Sigmoid colon (tissue), 7 donors: Measurements from ENCODE around the gene GALNT10. TPM values are rescaled to one million over a fixed set of nuclear protein-coding genes. Genes with fewer than 3 reads are reported as not detected.

ENCODE experiments used
- DNase-seq: peaks from one replicate; pipeline ENCODE4 v3.0.0-alpha.2; 2019
- H3K27ac ChIP-seq, 4 donors: fragments of 200-600 bp; sonication (generic); one replicate each; pipeline ENCODE4 v1.5.1; 2016 to 2019; ENCODE audit warnings: mild to moderate bottlenecking in 1 of 4
- H3K27me3 ChIP-seq, 3 donors: fragments of 200-600 bp; sonication (generic); one replicate each; pipeline ENCODE4 v1.5.1; 2019; ENCODE audit warnings: mild to moderate bottlenecking in 1 of 3
- H3K36me3 ChIP-seq, 4 donors: fragments of 200-600 bp; sonication (generic); one replicate each; pipeline ENCODE4 v1.5.1; 2016 to 2019
- H3K4me1 ChIP-seq, 4 donors: fragments of 200-600 bp; sonication (generic); one replicate each; pipeline ENCODE4 v1.5.1; 2017 to 2019
- H3K4me3 ChIP-seq, 4 donors: fragments of 200-600 bp; sonication (generic); one replicate each; pipeline ENCODE4 v1.5.1; 2017 to 2019; ENCODE audit warnings: mild to moderate bottlenecking in 2 of 4, moderate library complexity in 1 of 4
- H3K9me3 ChIP-seq, 4 donors: fragments of 200-600 bp in 3 of 4; sonication (generic) in 3 of 4; one replicate each; pipeline versions ENCODE4 v1.5.1 to v1.6.1; 2013 to 2019
- CTCF ChIP-seq, 4 experiments: fragments of 450-650 bp in 3 of 4; fragments of 200-600 bp in 1 of 4; IDR thresholded peaks; one replicate each; pipeline ENCODE4 v1.5.1; 2016 to 2019; ENCODE audit warnings: antibody characterized with exemption in 4 of 4, mild to moderate bottlenecking in 3 of 4, moderate library complexity in 2 of 4
- EP300 ChIP-seq, 4 donors: sonication (generic); formaldehyde crosslinking; IDR thresholded peaks; one replicate each; pipeline ENCODE4 v1.6.1; 2017; ENCODE audit warnings: antibody characterized with exemption in 4 of 4
- POLR2A ChIP-seq, 2 donors: fragments of 450-650 bp; IDR thresholded peaks; one replicate each; pipeline ENCODE4 v1.6.1; 2016; ENCODE audit warnings: antibody characterized with exemption in 2 of 2, mild to moderate bottlenecking in 2 of 2, moderate library complexity in 2 of 2
- POLR2AphosphoS5 ChIP-seq, 4 donors: sonication (generic); formaldehyde crosslinking; IDR thresholded peaks; one replicate each; pipeline ENCODE4 v1.6.1; 2017; ENCODE audit warnings: antibody characterized with exemption in 4 of 4
- WGBS, 2 donors: extraction: QIAGEN DNeasy Blood & Tissue Kit; methylation state at CpG; one replicate each; pipeline ENCODE4 v1.1.7; 2013; 5-methylcytosine and 5-hydroxymethylcytosine counted together
- intact Hi-C: fragments of 100-400 bp; cut with DNase I; formaldehyde crosslinking; loops from one replicate; pipeline ENCODE4 v1.15.1; 2023
- polyA plus RNA-seq, 3 donors: library from polyadenylated mRNA; stranded (reverse); fragments of 200-250 nt; gene quantifications; one replicate each; pipeline ENCODE4 v1.2.3, GENCODE V29; 2013
- total RNA-seq, 4 donors: library from RNA; depleted of rRNA; stranded (reverse); fragments of >200 nt; gene quantifications; one replicate each; pipeline ENCODE4 v1.1.0, GENCODE V29; 2016
- donor health status: healthy with polysubstance abuse.
- donor health status: Bipolar disorder and iron deficiency.
- donor health status: healthy.

Gene GALNT10
- total and polyA plus RNA-seq, 7 donors: 6.0 to 41.7 (median 24.3) TPM

- Histone ChIP-seq H3K27me3 (no peaks in the 10 kb centered on the region), H3K9me3 (no peaks in the 10 kb centered on the region), H3K36me3 (no peaks in the 10 kb centered on the region), H3K4me1 (peaks cover 0 to 16% (median 12%) of the 10 kb centered on the region in 4 donors), H3K4me3 (no peak overlapping the region), H3K27ac (no peak overlapping the region)
- intact Hi-C loops: no loop called here
- no peak for DNase-seq
- TF ChIP-seq POLR2A (IDR thresholded peaks at IDR 0.05) (no peak), CTCF (IDR thresholded peaks at IDR 0.05) (no peak), EP300 (IDR thresholded peaks at IDR 0.05) (no peak), POLR2AphosphoS5 (IDR thresholded peaks at IDR 0.05) (no peak)
- 96 to 98% methylated on average over 9 of the region's 9 CpGs for WGBS, 2 donors
Measured at GRCh38 chr5:154401931-154402330, 211.4 kb downstream of the GALNT10 start.

GRCh38 chr5:154402611-154403010, 212.1 kb downstream of the GALNT10 start:
- no peak for DNase-seq
- peaks cover 0 to 16% (median 12%) of the 10 kb centered on the region in 4 donors for H3K4me1 ChIP-seq
- 93 to 94% methylated on average over 10 of the region's 10 CpGs for WGBS, 2 donors
- H3K27me3 ChIP-seq: no peaks in the 10 kb centered on the region
- H3K36me3 ChIP-seq: no peaks in the 10 kb centered on the region
- no peak overlapping the region for H3K27ac ChIP-seq
- no peak overlapping the region for H3K4me3 ChIP-seq
- intact Hi-C loops: no loop called here
- no peaks in the 10 kb centered on the region for H3K9me3 ChIP-seq
- TF ChIP-seq POLR2AphosphoS5 (IDR thresholded peaks at IDR 0.05) (no peak), EP300 (IDR thresholded peaks at IDR 0.05) (no peak), CTCF (IDR thresholded peaks at IDR 0.05) (no peak), POLR2A (IDR thresholded peaks at IDR 0.05) (no peak)

GRCh38 chr5:154403234-154403633, 212.7 kb downstream of the GALNT10 start:
- H3K9me3 ChIP-seq: no peaks in the 10 kb centered on the region
- intact Hi-C loops: no loop called here
- H3K4me1 ChIP-seq: peaks cover 0 to 16% (median 12%) of the 10 kb centered on the region in 4 donors
- H3K36me3 ChIP-seq: no peaks in the 10 kb centered on the region
- 98% methylated on average over 4 of the region's 4 CpGs for WGBS, 2 donors
- DNase-seq: no peak
- no peak overlapping the region for H3K4me3 ChIP-seq
- H3K27me3 ChIP-seq: no peaks in the 10 kb centered on the region
- TF ChIP-seq EP300 (IDR thresholded peaks at IDR 0.05) (no peak), CTCF (IDR thresholded peaks at IDR 0.05) (no peak), POLR2AphosphoS5 (IDR thresholded peaks at IDR 0.05) (no peak), POLR2A (IDR thresholded peaks at IDR 0.05) (no peak)
- H3K27ac ChIP-seq: no peak overlapping the region

- Histone ChIP-seq H3K9me3 (no peaks in the 10 kb centered on the region), H3K27ac (no peak overlapping the region)
- no peak for DNase-seq
Measured at GRCh38 chr5:154403776-154404387, 213.3 kb downstream of the GALNT10 start.

More at GRCh38 chr5:154403776-154404387, 213.3 kb downstream of the GALNT10 start:
- H3K4me3 ChIP-seq: no peak overlapping the region
- H3K27me3 ChIP-seq: no peaks in the 10 kb centered on the region
- 93 to 94% methylated on average over 8 of the region's 8 CpGs for WGBS, 2 donors
- intact Hi-C loops: loop anchor here (1.0 kb wide), 1 partner anchor 214 kb away; the partner anchor contains the start of gene GALNT10
- TF ChIP-seq POLR2A (IDR thresholded peaks at IDR 0.05): no peak
- no peak for TF ChIP-seq CTCF (IDR thresholded peaks at IDR 0.05)
- no peak for TF ChIP-seq EP300 (IDR thresholded peaks at IDR 0.05)
- TF ChIP-seq POLR2AphosphoS5 (IDR thresholded peaks at IDR 0.05): no peak
- H3K36me3 ChIP-seq: no peaks in the 10 kb centered on the region
- H3K4me1 ChIP-seq: peaks cover 0 to 16% (median 12%) of the 10 kb centered on the region in 4 donors
